HEK293T (cell line): ENCODE data around the gene BAHD1.

Experiments
- BHLHE40 ChIP-seq: fragments of 450-650 bp; IDR thresholded peaks from 2 replicates; pipeline ENCODE4 v1.6.1; 2016; ENCODE audit warnings: mild to moderate bottlenecking, moderate library complexity, borderline replicate concordance
- SUZ12 ChIP-seq: fragments of 450-650 bp; IDR thresholded peaks from 2 replicates; pipeline ENCODE4 v1.6.1; 2016; ENCODE audit warnings: mild to moderate bottlenecking

DNA sequence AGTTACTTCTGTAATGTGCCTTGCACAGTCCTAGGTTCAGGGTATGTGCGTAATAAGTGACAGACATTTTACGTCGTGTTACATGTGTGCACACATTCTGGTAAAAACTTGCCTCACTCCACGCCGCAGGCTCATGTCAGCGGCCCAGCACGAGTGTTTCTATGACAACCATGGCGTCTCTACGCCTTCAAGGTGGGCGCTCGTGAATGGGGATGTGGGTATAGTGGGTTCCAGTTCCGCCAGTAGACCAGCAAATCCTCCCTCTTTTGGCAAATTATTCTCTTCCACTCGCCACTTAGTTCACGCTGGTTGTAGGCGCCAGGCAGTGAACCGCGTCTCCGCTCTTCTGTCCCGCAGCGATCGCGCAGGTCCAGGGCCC, 70.3 kb downstream of the BAHD1 start:
- no peak for TF ChIP-seq BHLHE40
- no peak for TF ChIP-seq SUZ12
